Measurements from ENCODE around the gene RBPJ.

Gene RBPJ

GRCh38 chr4:26484032-26484515, 163.3 kb downstream of the RBPJ start:
- no peak for DNase-seq (ENCODE audit: extremely low read depth in 1 of 2, low read depth in 1 of 2)

- DNase-seq (ENCODE audit: extremely low read depth in 1 of 2, low read depth in 1 of 2): no peak
Measured at GRCh38 chr4:26484516-26484915, 163.7 kb downstream of the RBPJ start.

All from activated CD8-positive, alpha-beta memory T cell treated with anti-CD3 and anti-CD28 coated beads for 1 hour (primary cell).